Activated CD4-positive, alpha-beta T cell treated with anti-CD3 and anti-CD28 coated beads, Interleukin-2, amount 50 U/mL, for 48 hours (primary cell): ENCODE data around the gene CYRIA.

Experiments
- DNase-seq, 2 experiments: peaks; one replicate each; pipeline ENCODE4 v3.0.0-alpha.2; 2020

The CYRIA gene

DNA sequence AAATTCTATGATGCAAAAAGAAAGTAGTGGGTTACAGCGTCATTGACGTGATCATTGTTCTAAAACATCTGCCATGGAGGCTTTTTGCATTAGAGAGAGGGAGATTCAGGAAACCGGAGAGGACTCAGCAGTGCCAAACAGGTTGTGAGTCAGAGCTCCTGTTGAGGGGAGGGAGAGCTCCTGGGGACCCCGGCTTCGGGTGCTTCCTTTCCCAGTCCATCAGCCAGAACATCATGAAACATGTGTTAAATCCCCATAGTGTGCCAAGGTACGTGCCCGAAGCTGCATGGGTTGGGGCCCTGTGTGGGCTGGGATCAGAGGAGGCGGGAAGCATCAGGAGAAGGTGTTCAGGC, 791 bp upstream of the CYRIA start:
- no peak for DNase-seq

DNA sequence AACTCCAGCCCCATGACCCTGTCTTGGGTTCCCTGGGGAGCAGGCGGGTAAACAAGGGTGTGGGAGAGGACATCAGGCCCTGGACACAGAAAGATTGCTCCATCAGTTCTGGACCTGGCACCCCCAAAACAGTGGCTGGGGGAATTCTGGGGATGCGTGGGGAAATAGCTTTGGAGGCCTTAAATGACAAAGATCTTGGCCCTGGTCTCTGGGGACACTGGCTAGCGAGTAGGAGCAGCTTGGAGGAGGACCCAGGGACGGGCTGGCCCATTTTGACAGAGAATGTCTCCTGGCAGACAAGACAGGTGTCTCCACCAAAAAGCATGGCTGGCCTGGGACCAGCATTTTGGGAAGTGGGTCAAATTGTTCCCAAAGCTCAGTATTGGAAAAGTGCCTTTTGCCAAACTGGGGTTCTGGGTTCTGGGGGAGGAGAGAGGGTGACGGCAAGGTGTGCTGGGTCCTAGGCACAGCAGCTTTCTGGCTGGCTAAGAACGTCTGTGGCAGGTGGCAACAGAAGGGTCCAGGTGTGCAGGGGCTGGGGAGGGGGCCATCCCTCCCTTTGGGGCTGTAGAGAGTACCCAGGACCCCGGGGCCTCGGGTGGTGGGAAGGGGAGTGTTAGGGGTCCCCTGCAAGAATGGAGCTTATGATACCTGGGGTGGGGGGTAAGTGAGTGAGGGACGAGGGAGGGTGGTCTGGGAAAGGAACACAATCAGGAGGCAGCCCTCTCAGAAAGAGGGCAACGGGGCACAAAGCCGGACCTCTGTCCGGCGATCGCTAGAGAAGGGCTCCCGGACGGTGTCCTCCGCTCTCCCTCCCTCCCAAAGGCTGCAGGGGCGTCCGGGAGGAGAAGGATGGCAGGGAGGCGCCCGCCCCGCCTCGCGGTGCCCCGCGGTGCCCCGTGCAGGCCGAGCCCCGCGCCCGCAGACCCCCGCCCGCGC, 556 bp downstream of the CYRIA start:
- no peak for DNase-seq

DNA sequence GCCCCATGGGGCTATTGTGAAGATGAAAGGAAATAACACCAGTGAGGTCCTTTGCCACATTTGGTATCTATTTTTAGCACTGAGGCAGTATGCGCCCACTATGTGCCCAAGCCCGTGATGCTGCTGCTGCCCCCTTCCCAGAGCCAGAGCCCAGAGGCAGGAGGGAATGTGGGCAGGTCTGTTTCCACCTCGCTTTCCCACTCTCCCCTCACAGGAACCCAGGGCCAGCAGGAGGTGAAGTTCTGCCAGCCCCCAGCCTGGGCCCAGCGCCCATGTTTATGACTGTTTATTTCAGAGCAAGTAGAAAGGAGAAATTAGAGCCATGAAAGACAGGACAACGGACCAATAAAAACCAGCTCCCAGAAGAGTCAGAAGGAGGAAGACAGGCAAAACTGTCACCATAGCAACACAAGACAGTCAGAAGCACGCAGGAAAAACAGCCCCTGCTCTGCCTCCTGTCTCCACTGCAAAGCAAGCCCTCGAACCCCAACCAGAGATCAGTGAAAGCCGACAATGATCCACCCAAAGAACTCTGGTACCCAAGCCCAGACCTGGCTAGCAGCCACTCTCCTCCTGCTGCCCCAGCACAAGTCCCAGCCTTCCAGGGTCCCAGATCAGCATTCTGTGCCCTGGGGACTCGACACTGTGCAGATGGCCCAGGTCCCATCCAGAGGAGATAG, 1.4 kb downstream of the CYRIA start:
- no peak for DNase-seq

DNA sequence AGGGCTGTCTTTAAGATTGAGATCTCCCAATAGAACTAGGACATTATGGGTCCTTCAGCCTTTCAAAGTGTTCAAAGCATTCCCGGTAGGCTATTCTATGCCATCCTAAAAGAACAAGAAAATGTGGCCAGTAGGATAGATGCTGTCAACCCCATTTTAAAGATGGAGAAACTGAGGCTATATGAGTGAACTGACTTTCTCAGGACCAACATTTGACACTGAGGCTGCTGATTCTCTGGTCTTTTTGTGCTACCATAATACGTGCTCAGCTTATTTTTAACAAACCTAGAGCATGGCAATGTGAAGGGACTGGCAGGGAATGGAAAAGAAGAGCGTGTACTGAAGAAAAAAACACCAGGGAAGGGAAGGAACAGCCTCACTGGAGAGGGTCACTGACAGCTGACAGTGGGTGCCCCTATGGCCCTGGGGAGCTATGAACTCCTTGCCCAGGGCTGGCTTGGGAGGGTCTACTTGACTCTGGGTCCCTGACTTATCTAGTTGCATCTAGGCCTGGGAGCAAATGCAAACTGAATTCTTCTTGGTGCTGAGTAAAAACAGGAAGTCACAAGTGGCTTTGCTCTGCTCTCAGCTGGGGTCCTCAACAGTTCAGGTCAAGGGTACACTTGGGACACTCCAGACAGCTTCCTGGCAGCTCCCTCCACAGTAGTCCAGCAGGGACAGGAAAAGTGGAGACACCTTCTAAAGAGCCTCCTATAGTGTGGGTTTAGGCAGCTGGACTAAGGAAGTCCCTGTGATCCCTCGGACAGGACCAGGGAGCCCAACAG, 2.3 kb downstream of the CYRIA start:
- DNase-seq: no peak

DNA sequence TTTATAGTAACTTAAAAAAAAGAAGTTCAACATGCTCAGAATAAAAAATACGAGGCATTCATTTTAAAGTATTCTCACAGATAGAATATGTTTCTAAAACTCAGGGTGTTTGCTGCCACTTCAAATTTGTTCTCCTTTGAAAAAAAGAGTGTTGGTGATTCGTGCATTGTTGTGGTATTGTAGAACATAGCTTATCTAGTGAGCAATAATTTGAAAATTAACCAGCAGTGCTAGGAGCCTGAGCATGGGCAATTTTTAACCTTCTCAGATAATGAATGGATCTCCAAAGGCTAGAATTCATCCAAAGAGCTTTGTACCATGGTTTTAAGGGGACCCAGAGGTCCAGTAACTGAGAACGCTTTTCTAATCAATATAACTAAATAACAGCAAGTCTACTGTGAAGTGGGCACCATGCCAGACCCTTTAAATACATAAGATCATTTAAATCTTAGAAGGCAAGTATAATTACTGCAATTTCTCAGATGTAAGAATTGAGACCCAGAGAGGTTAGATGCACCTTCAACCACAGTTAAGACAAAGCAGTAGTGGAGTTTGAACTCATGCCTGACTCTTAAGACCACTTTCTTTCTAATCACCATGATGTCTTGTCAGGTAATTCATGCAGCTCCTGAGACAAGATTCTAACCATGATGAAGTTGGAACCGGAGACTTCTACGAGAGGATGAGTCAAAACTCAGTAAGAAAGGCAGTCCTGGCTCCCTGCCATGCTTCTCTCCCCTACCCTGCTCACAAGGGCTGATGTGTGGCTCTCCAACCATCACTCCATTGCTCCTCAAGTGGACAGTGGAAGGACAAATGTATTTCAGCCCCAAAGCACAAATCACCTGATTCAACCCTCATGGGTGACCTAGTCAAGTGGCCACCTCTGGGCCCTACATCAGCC, 3.4 kb downstream of the CYRIA start:
- DNase-seq: no peak

DNA sequence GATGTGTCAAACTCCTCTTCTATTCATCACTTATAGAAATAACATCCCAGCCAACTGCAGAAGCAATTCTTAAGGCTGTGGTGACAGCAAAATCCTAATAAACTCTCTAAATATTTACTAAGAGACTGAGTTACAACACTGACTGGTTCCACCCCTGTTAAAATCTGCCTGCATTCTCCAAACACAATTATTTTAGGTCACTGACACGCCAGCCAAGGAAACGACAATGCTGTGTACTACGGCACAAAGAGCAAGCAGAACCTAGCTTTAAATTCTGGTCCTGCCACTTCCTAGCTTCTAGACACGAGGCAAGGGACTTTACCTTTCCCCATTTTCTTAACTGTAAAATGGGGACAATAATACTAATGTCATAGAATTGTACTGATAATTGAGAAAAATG, 4.1 kb downstream of the CYRIA start:
- no peak for DNase-seq

DNA sequence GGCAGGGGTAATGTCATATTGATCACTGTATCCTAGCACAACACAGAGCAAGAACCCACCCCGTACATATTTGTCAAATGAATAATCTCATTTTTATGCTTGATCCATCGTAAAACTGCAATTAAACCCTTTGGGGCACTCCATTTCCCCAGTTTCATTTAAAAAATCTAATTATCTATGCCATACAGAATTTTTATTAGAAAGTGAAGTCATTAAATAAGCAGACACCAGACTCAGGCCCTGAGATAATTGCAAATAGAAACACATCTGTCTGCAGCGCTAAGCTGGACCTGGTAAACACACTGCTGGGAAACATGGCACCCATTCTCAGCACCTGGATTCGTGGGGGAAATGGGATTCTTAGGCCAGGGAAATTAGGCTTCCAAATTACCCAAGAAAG, 5.1 kb downstream of the CYRIA start:
- no peak for DNase-seq

DNA sequence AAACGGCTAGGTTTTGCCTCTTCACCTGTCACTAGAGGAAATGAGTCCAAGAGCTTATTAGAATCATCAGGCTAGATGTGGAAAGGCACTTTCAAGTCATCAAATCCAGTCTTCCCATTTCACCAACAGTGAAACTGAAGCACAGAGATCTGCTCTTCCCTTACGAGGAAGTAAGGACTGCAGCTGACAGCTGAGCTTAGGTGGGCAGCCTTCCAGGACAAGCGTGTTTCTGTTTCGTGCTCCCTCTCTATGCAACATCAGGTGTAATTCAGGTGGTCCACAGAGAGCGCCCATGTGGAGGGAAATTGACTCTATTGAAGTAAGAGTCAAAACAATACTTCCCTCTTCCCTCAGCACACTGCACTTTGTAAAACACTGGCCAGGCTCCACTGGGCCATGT, 5.5 kb downstream of the CYRIA start:
- DNase-seq: no peak

DNA sequence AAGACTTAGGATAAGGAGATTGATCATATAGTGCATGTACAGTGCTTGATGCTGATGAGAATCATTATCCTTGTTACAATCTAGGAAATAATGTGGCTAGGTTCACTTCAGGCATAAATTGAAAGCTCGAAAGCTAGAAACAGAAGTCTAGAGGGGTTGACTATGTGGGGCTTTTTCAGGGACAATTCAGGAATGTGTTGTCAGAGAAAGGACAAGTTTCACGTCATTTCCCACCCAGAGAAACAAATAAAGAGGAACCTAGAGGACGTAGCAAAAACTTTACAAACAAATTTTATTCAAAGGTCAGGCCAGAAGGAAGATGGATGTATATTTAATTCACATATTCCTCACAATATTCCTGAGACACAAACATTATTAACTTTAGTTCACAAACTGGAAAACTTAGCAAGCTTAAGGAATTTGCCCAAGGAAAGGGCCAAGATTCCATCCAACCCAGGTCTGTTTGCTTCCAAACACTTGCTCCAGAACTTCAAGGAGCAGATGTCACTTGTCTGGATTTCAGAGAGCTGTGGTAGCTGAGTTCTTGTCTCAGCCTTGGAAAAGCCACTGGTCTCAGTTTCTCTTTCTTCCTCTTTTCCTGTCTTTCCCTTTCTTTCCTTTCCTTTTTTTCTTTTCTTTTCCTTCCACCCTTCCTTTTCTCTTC, 7.4 kb downstream of the CYRIA start:
- no peak for DNase-seq

DNA sequence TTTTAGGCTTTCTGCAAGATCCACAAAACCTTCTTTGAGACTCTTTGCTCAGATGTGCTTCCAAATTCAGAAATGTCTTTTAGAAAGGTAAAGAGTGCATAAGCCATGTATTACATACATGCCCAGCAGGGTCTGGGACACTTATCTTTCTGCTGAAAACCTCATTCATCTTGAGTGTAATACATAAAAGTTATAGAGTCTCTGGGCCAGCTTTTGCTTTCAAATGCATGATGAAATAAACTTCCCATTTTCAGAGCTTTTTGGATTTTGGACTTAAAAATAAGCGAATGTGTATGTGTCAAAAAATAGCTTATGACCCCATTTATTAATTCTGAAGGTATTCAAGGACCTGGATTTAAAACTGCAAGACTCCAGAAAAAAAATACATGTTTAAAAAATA, 8.0 kb downstream of the CYRIA start:
- DNase-seq: no peak

DNA sequence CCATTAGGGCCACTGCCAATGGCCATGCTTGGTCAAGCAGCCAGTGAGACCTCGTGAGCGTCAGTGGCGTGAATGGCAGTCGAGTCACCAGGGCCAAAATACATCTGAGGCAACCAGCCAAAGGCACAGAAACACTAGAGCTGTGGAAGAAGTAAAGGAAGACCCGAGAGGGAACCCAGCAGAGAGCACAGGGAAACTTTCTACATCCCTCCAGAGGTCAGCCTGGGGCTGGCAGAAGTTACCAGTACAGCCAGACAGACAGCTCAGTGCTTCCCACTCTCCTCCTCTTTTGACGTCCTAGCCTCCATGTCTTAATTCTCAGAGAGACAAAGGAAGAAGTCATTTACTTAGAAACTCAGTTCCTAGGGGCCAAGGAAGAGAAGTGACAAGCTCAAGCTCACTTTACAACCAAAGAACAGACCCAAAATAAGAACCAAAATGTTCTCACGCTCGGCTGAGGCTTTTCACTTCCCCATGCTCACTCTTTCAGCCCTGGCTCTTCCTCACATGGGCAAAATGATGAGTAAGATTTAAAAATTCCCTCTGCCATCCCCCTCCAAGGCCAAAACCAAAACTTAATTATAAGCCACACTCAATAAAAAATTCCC, 8.7 kb downstream of the CYRIA start:
- DNase-seq: no peak

DNA sequence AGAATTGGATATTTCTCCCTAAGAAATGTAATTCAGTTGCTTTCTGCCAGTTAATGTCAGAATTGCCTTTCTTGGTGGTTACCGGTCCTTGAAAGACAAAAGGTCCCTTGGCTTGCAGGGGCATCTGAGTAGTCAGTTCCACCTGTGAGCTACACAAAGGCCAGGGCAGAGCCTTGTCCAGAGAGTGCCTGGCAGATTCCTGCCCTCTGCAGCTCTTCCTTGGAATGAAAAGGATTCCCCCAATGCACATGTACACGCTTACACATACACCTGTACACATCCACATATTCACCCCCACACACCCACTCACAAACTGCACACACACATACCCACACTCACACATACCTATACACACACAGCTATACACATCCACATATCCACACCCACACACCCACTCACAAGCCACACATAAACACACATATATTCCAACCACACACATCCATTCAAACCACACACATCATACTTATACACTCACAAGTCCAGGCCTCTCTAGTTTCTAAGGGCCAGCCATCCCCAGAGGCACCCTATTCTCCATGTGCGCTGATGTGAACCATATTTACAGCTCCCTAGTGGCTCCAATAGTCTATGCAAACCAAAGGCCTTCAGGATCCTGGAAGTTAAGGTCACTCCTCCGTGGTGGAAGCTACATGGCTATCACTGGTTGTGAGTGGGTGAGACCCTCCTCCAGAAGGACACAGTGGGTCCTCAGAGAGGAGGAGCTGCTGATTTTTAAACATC, 9.6 kb downstream of the CYRIA start:
- DNase-seq: no peak

DNA sequence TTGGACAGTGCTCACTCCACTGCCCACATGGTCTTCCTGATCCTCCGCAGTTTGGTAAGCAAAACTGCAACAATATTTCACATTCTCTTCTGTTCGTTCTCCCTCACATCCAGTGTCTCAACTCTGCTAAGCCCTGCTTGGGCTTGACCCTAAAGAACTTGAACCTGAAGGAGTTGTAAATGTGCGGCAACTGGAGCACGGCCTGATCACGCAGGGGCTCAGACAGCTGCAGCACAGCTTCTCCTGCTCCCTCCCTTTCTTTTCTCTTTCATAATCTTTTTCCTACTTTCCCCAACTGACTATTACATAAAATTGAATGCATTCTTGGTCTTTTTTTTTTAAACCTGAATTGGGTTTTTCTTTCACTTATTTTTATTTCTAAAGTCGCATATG, 10.2 kb downstream of the CYRIA start:
- DNase-seq: no peak

DNA sequence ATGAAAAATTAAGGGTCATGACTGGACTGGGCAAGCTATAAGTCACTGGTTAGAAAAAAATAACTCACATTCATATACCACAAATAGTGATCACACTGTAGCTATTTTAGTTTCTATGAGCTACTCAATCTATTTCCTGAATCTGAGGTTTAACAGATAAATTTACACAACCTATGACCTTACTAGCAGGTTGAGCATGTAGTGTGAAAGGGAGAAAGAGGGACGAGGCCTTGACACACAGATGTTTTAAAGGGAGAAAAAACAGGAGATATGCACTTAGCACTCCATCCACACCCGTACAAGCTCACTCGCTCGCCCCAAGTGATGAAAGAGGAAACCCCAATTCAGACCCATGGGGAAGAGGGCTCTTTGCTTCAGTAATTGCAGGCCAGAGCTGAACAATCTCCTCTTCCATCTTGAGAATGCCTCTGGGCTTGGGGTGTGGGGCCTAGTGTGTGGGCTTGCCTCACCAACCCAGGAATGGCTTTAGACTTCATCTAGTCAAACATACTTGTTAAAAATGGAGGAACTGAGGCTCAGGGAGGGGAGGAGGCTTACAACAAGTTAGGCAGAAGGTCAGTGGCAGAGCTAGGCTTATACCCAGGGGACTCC, 10.7 kb downstream of the CYRIA start:
- no peak for DNase-seq

DNA sequence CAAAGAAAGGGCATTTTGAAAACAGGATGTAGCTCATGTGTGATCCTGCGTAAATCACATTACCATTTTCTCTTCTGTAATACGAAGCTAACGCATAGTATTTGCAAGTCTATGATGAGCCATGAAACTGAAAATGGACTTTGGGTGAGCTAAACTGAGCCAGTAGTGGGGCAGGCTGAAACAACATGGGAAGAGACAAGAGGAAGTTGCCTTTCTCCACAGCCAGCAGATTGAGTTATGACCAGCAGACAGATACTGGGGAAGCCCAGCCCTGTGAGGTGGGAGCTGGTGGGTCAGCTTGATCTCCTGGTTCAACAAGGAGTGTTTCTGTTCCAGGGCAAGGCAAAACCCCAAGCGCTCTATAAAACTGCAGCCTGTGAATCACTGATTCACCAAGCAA, 11.8 kb downstream of the CYRIA start:
- DNase-seq: no peak

DNA sequence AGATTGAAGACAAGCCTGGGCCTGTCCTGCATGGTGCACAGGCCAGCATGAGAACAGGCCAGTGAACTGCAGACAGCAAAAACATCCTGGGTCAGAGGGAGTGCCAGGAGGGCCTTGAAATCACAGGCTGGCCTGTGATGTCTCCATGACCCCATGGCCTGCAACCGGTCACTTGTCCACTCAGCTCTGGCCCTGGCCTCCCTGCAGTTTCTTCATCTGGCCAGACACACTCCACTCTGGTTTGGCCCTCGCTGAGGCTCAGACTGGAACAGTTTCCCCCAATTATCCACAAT, 12.6 kb downstream of the CYRIA start:
- DNase-seq: no peak

DNA sequence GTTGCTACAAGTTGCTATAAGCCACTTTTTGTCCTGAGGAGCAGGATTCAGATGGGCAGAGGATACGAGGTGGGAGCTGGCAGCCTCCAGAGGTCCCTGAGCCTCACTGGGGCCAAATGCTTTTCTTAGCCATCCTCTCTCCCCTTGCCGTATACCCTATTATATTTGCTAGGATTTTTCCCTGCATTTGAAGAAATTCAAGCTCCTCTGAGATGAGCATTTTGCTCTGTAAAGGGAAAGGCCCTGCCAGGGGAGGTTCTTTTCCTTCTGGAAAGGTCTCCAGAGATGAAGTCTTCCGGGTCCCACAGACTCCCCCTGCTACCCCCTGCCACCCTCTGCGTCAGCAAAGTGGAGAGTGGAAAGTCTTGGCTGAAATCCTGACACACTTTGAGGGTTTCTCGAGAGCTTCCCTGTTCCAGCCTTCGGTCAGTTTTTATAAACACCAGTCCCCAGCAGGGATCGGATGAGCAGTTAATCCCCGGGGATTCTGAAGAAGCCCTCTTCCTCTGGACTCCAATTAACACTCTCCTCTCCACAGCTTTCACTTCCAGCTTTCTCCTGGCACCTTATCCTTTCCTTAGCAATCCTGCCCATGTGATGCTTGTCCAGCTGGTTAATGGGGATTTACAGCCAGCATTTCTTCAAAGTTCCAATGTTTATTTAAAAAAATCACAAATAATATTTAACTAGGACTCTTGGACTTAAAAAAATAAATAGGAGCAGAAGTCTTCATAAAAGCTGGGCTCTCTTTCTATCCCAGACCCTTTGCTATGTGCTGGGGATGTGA, 13.1 kb downstream of the CYRIA start:
- DNase-seq: no peak

DNA sequence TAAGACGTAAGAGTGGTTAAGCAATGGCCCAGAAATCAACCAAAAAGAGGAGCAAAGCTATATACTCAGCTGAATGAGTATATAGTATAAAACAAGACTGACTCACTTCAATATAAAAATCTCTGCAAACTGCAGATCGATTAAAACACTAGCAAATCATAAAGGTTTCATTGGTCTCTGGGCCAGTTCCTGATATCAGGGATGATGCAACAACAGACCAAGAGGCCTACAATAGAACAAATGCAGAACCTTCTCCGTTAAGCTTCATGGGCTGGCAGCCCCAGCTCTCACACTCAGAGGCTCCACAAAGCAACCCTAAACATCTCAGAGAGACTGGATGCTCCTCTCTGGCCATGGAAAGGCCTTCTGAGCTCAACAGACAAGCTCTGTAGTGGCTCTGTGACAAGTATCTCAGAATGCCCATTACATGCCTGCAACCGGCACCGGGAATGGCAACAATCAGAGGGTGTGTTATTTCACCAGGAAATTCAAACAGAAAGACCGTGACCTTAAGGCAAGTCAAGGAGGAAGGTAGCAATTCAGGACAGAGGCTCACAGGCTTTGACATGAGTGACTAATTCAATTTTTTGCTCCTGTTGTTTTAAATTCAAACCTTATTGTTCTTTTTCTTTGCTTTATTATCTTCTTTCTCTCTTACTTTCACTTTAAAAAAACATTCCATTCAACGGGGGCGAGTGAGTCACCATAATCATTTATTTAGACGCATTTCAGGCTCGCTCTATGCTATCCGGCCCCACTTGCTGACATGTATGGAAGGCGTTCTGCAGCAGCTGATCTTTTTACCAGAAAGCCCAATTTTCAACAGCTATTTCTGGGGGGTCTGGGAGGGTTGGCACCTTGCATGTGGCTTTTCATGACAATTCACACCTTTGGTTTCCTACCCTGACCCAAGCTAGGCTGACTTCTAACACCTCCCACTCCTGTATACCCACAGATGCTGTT, 15.1 kb downstream of the CYRIA start:
- DNase-seq: no peak
